H1 (cell line): ENCODE data around the gene WDCP.

Experiments used
- CREB1 ChIP-seq: IDR thresholded peaks from 2 replicates; pipeline ENCODE4 v1.6.1; 2012; ENCODE audit warnings: inconsistent platforms
- POLR2AphosphoS5 ChIP-seq: IDR thresholded peaks from 2 replicates; pipeline ENCODE4 v1.6.1; 2011; ENCODE audit warnings: low read depth, low read length
- TF ChIP-seq, protein P1 (sequence below), 3 experiments: IDR thresholded peaks; 1 replicate in 2 of 3; 2 replicates in 1 of 3; pipeline versions ENCODE4 v1.5.1 to v1.6.1; 2011; ENCODE audit warnings: low read length in 3 of 3, mild to moderate bottlenecking in 3 of 3, inconsistent platforms in 2 of 3, low read depth in 1 of 3, moderate library complexity in 1 of 3; ENCODE audit not compliant: insufficient read depth in 1 of 3; ENCODE audit errors: control extremely low read depth in 1 of 3

DNA sequence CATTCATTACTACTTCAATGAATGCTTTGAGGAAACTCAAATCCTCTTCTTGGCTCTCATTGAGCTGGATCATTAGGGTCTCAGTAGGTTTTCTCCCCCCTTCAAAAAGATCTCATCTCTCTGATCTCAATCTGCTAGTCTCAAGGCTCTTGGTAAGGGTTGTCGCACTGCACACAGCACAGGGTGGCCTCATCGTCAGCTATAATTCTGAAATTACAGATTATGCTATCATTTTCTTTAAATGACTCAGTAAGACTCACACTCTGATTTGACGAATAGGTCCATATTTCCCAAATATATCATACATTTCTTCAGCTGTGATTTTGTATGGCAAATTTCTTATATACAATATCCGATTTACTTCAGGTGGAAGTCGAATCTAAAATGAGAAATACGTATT is 26.6 kb upstream of the WDCP start:
- TF ChIP-seq POLR2AphosphoS5 = no peak
- TF ChIP-seq, protein P1, sequence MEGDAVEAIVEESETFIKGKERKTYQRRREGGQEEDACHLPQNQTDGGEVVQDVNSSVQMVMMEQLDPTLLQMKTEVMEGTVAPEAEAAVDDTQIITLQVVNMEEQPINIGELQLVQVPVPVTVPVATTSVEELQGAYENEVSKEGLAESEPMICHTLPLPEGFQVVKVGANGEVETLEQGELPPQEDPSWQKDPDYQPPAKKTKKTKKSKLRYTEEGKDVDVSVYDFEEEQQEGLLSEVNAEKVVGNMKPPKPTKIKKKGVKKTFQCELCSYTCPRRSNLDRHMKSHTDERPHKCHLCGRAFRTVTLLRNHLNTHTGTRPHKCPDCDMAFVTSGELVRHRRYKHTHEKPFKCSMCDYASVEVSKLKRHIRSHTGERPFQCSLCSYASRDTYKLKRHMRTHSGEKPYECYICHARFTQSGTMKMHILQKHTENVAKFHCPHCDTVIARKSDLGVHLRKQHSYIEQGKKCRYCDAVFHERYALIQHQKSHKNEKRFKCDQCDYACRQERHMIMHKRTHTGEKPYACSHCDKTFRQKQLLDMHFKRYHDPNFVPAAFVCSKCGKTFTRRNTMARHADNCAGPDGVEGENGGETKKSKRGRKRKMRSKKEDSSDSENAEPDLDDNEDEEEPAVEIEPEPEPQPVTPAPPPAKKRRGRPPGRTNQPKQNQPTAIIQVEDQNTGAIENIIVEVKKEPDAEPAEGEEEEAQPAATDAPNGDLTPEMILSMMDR (IDR thresholded peaks at IDR 0.05; ENCODE audit: control extremely low read depth in 1 of 3, insufficient read depth in 1 of 3, low read depth in 1 of 3, low read length in 3 of 3) = no peak
- no peak for TF ChIP-seq CREB1
